Sigmoid colon (tissue), 7 donors: Measurements from ENCODE around the gene MAST4. TPM values are rescaled to one million over a fixed set of nuclear protein-coding genes. Genes with fewer than 3 reads are reported as not detected.

Experiments
- DNase-seq: peaks from one replicate; pipeline ENCODE4 v3.0.0-alpha.2; 2019
- H3K27ac ChIP-seq, 4 donors: fragments of 200-600 bp; sonication (generic); one replicate each; pipeline ENCODE4 v1.5.1; 2016 to 2019; ENCODE audit warnings: mild to moderate bottlenecking in 1 of 4
- H3K27me3 ChIP-seq, 3 donors: fragments of 200-600 bp; sonication (generic); one replicate each; pipeline ENCODE4 v1.5.1; 2019; ENCODE audit warnings: mild to moderate bottlenecking in 1 of 3
- H3K36me3 ChIP-seq, 4 donors: fragments of 200-600 bp; sonication (generic); one replicate each; pipeline ENCODE4 v1.5.1; 2016 to 2019
- H3K4me1 ChIP-seq, 4 donors: fragments of 200-600 bp; sonication (generic); one replicate each; pipeline ENCODE4 v1.5.1; 2017 to 2019
- H3K4me3 ChIP-seq, 4 donors: fragments of 200-600 bp; sonication (generic); one replicate each; pipeline ENCODE4 v1.5.1; 2017 to 2019; ENCODE audit warnings: mild to moderate bottlenecking in 2 of 4, moderate library complexity in 1 of 4
- H3K9me3 ChIP-seq, 4 donors: fragments of 200-600 bp in 3 of 4; sonication (generic) in 3 of 4; one replicate each; pipeline versions ENCODE4 v1.5.1 to v1.6.1; 2013 to 2019
- EP300 ChIP-seq, 4 donors: sonication (generic); formaldehyde crosslinking; IDR thresholded peaks; one replicate each; pipeline ENCODE4 v1.6.1; 2017; ENCODE audit warnings: antibody characterized with exemption in 4 of 4
- POLR2A ChIP-seq, 2 donors: fragments of 450-650 bp; IDR thresholded peaks; one replicate each; pipeline ENCODE4 v1.6.1; 2016; ENCODE audit warnings: antibody characterized with exemption in 2 of 2, mild to moderate bottlenecking in 2 of 2, moderate library complexity in 2 of 2
- POLR2AphosphoS5 ChIP-seq, 4 donors: sonication (generic); formaldehyde crosslinking; IDR thresholded peaks; one replicate each; pipeline ENCODE4 v1.6.1; 2017; ENCODE audit warnings: antibody characterized with exemption in 4 of 4
- WGBS, 2 donors: extraction: QIAGEN DNeasy Blood & Tissue Kit; methylation state at CpG; one replicate each; pipeline ENCODE4 v1.1.7; 2013; 5-methylcytosine and 5-hydroxymethylcytosine counted together
- intact Hi-C: fragments of 100-400 bp; cut with DNase I; formaldehyde crosslinking; loops from one replicate; pipeline ENCODE4 v1.15.1; 2023
- polyA plus RNA-seq, 3 donors: library from polyadenylated mRNA; stranded (reverse); fragments of 200-250 nt; gene quantifications; one replicate each; pipeline ENCODE4 v1.2.3, GENCODE V29; 2013
- total RNA-seq, 4 donors: library from RNA; depleted of rRNA; stranded (reverse); fragments of >200 nt; gene quantifications; one replicate each; pipeline ENCODE4 v1.1.0, GENCODE V29; 2016
- TF ChIP-seq, protein P1 (sequence below), 4 experiments: fragments of 450-650 bp in 3 of 4; fragments of 200-600 bp in 1 of 4; IDR thresholded peaks; one replicate each; pipeline ENCODE4 v1.5.1; 2016 to 2019; ENCODE audit warnings: antibody characterized with exemption in 4 of 4, mild to moderate bottlenecking in 3 of 4, moderate library complexity in 2 of 4
- donor health status: healthy with polysubstance abuse.
- donor health status: Bipolar disorder and iron deficiency.
- donor health status: healthy.

The MAST4 gene
- total and polyA plus RNA-seq, 7 donors: 1.6 to 30.7 (median 15.7) TPM

DNA sequence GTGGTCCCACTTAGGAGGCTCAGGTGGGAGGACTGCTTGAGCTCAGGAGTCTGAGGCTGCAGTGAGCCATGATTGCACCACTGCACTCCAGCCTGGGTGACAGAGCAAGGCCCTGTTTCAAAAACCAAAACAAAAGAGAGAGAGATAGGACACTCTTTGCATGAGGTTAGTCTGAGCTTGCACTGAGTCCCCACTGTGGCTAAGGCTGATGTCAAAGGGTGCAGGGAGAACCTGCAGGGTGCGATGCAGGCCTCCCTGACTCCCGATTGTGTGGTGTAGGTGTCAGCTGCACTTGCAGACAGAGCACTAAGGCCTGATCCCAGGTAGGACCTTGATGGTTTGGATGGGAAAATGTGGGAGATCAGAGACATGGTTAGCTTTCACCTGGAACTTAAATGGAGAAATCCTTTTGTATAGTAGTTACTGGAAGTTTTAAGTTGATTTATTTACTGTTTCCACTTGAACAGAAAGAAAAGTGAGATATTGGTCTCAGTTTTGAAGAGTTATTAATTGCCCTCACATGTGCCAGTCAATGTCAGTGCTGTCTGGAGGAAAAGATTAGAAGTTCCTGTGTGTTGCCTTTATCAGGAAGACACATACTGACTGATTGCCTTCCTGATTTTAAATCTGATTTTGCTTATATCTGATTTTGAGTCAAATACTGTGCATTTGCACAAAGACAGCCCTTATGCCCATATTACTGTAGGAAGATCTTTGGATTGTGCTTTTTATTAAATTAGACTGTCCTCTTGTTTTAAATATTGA, 260.0 kb downstream of the MAST4 start:
- Histone ChIP-seq H3K4me3 (no peak overlapping the region), H3K27me3 (no peaks in the 10 kb centered on the region), H3K4me1 (no peaks in the 10 kb centered on the region), H3K27ac (no peak overlapping the region), H3K36me3 (no peaks in the 10 kb centered on the region), H3K9me3 (no peaks in the 10 kb centered on the region)
- 79 to 84% methylated on average over 2 of the region's 2 CpGs for WGBS, 2 donors
- TF ChIP-seq, protein P1, sequence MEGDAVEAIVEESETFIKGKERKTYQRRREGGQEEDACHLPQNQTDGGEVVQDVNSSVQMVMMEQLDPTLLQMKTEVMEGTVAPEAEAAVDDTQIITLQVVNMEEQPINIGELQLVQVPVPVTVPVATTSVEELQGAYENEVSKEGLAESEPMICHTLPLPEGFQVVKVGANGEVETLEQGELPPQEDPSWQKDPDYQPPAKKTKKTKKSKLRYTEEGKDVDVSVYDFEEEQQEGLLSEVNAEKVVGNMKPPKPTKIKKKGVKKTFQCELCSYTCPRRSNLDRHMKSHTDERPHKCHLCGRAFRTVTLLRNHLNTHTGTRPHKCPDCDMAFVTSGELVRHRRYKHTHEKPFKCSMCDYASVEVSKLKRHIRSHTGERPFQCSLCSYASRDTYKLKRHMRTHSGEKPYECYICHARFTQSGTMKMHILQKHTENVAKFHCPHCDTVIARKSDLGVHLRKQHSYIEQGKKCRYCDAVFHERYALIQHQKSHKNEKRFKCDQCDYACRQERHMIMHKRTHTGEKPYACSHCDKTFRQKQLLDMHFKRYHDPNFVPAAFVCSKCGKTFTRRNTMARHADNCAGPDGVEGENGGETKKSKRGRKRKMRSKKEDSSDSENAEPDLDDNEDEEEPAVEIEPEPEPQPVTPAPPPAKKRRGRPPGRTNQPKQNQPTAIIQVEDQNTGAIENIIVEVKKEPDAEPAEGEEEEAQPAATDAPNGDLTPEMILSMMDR (IDR thresholded peaks at IDR 0.05): no peak
- TF ChIP-seq POLR2AphosphoS5 (IDR thresholded peaks at IDR 0.05) (no peak), EP300 (IDR thresholded peaks at IDR 0.05) (no peak), POLR2A (IDR thresholded peaks at IDR 0.05) (no peak)
- intact Hi-C loops: no loop called here
- DNase-seq: no peak

DNA sequence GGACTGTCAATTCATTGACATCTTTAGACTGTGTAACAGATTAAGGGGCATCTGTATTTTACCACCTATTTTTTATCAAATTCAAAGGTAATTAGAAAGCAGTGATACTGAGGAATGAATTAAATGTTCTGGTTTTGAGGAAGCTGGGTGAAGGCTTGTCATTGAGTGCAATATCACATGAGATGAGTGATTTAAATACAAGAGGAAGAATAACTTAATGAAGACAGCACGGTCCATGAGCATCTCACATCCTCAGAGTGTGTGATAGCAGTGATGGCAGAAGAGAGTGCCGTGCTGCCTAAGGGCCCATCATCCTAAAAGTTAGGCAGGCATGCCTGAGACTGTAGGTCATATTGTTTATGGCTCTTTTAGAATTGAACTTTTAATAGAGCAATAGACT, 263.3 kb downstream of the MAST4 start:
- Histone ChIP-seq H3K27me3 (no peaks in the 10 kb centered on the region), H3K4me1 (no peaks in the 10 kb centered on the region), H3K4me3 (no peak overlapping the region), H3K27ac (no peak overlapping the region), H3K9me3 (no peaks in the 10 kb centered on the region), H3K36me3 (no peaks in the 10 kb centered on the region)
- intact Hi-C loops: no loop called here
- TF ChIP-seq POLR2A (IDR thresholded peaks at IDR 0.05): no peak
- TF ChIP-seq EP300 (IDR thresholded peaks at IDR 0.05): no peak
- no peak for TF ChIP-seq POLR2AphosphoS5 (IDR thresholded peaks at IDR 0.05)
- TF ChIP-seq, protein P1 (IDR thresholded peaks at IDR 0.05): no peak
- DNase-seq: no peak
- WGBS, 2 donors: 70 to 76% methylated on average over 2 of the region's 2 CpGs

DNA sequence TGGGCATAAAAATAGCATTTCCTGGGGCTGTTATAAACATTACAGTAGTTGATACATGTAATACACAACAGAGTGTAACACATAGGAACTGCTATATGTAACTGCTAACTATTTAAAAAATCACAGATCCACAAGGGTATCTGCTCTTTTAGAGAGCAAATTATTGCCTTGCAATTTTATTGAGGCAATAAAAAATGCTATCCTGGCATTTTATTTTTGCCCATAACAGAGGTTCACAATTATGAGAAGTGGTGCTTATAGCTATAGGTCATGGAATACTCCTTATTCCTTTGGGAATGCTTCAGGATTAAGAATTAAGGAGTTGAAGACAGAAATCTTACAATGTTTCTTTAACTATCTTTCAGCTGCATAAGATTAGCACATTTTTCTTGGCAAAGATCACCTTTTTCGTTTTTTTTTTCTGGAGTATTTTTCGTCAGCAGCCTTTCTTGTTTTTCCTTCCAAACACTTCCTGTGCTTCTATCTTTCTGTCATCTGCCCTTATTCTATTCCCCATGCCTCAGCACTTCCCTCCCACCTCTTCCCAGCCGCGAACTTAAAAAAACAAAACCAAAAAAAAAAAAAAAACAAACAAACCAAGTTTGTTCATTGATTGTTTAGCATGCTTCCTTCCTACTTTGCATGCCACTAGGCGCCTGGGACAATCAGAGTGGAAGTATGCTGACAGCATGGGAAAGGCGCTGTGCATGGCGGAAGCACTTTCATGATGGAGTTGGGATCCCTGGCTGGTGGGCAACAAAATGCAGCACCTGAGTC, 264.2 kb downstream of the MAST4 start:
- TF ChIP-seq POLR2A (IDR thresholded peaks at IDR 0.05): no peak
- TF ChIP-seq EP300 (IDR thresholded peaks at IDR 0.05): no peak
- TF ChIP-seq, protein P1 (IDR thresholded peaks at IDR 0.05): no peak
- TF ChIP-seq POLR2AphosphoS5 (IDR thresholded peaks at IDR 0.05): no peak
- Histone ChIP-seq H3K27me3 (no peaks in the 10 kb centered on the region), H3K4me1 (no peaks in the 10 kb centered on the region), H3K27ac (no peak overlapping the region), H3K4me3 (no peak overlapping the region), H3K36me3 (no peaks in the 10 kb centered on the region), H3K9me3 (no peaks in the 10 kb centered on the region)
- WGBS, 2 donors: 30 to 42% methylated on average over 7 of the region's 7 CpGs
- DNase-seq: no peak
- intact Hi-C loops: no loop called here

DNA sequence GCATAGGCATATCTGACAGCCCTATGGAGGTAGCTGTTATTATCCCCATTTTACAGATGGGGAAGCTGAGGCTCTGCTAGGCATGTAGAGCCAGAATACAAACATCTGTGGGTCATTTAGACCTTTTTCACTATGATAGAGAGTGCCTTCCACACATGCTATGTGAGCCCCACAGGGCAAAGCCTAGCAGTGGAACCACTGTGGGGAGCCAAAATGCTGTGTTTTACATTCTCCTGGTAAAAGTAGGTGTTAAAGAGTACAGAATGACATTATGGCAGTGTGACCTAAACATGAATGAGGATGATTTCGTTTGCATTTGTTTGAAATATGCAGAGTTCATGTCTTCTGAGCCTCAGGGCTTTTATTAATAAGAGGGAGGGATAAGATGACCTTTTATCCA, 265.2 kb downstream of the MAST4 start:
- Histone ChIP-seq H3K36me3 (no peaks in the 10 kb centered on the region), H3K9me3 (no peaks in the 10 kb centered on the region), H3K4me1 (no peaks in the 10 kb centered on the region), H3K27ac (no peak overlapping the region), H3K4me3 (no peak overlapping the region), H3K27me3 (no peaks in the 10 kb centered on the region)
- intact Hi-C loops: no loop called here
- no peak for DNase-seq
- TF ChIP-seq EP300 (IDR thresholded peaks at IDR 0.05): no peak
- TF ChIP-seq, protein P1 (IDR thresholded peaks at IDR 0.05): no peak
- TF ChIP-seq POLR2AphosphoS5 (IDR thresholded peaks at IDR 0.05): no peak
- no peak for TF ChIP-seq POLR2A (IDR thresholded peaks at IDR 0.05)
- 37 to 66% methylated on average over 1 of the region's 1 CpG for WGBS, 2 donors
